NOMO-1 treated with dmso at 0.1 percent for 144 hours (cell line): ENCODE data around the gene CTIF.

ENCODE experiments used
- DNase-seq: peaks from one replicate; lab custom pipeline; 2025; ENCODE audit not compliant: unreplicated experiment; lab: John Stamatoyannopoulos, UW

CTIF gene

GRCh38 chr18:48905513-48905912, 366.7 kb downstream of the CTIF start:
- no peak for DNase-seq

GRCh38 chr18:48908916-48909315, 370.1 kb downstream of the CTIF start:
- no peak for DNase-seq

- DNase-seq, result no peak
Observed at GRCh38 chr18:48909721-48910120, 370.9 kb downstream of the CTIF start.

- no peak for DNase-seq
Observed at GRCh38 chr18:48910972-48911545, 372.2 kb downstream of the CTIF start.
